Omental fat pad (tissue), 4 donors: Measurements from ENCODE around the gene MLPH. TPM values are rescaled to one million over a fixed set of nuclear protein-coding genes. Genes with fewer than 3 reads are reported as not detected.

Source experiments
- ATAC-seq: fragments of 150-250 bp; one replicate; pipeline ENCODE4 v1.9.1; 2016; ENCODE audit warnings: mild to moderate bottlenecking, moderate library complexity; ENCODE audit not compliant: low FRiP score
- DNase-seq: peaks from one replicate; pipeline ENCODE4 v3.0.0-alpha.2; 2019; ENCODE audit warnings: low spot score
- total RNA-seq, 4 donors: library from RNA; depleted of rRNA; stranded (reverse); fragments of >200 nt; gene quantifications; one replicate each; pipeline ENCODE4 v1.1.0, GENCODE V29; 2016
- TF ChIP-seq, protein P1 (sequence below), 3 donors: fragments of 450-650 bp; IDR thresholded peaks; one replicate each; pipeline ENCODE4 v1.5.1; 2016 to 2017; ENCODE audit warnings: antibody characterized with exemption in 3 of 3, mild to moderate bottlenecking in 3 of 3, moderate library complexity in 2 of 3

Gene MLPH
- total RNA-seq, 4 donors from 2014 or later, result 3.8 to 23.6 (median 6.4) TPM

DNA sequence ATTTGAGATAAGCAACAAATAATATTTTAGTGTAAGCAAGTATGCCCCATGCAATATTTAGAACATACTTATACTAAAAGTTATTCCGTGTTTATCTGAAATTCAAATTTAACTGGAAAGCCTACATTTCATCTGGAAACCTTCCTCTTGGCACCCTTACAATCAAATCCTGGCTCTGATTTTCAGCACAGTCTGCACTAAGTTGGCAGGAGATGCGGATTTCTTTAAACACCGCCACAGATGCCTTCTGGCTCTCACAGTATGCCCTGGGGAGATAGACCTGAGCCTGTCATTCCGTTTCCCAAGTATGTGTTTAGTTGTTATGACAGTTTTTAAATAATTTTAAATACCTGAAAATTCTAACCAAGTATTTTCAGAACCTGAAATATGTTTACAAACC lies 7.3 kb upstream of the MLPH start:
- TF ChIP-seq, protein P1, sequence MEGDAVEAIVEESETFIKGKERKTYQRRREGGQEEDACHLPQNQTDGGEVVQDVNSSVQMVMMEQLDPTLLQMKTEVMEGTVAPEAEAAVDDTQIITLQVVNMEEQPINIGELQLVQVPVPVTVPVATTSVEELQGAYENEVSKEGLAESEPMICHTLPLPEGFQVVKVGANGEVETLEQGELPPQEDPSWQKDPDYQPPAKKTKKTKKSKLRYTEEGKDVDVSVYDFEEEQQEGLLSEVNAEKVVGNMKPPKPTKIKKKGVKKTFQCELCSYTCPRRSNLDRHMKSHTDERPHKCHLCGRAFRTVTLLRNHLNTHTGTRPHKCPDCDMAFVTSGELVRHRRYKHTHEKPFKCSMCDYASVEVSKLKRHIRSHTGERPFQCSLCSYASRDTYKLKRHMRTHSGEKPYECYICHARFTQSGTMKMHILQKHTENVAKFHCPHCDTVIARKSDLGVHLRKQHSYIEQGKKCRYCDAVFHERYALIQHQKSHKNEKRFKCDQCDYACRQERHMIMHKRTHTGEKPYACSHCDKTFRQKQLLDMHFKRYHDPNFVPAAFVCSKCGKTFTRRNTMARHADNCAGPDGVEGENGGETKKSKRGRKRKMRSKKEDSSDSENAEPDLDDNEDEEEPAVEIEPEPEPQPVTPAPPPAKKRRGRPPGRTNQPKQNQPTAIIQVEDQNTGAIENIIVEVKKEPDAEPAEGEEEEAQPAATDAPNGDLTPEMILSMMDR (IDR thresholded peaks at IDR 0.05), result no peak
- no peak for DNase-seq
- no peak for ATAC-seq

DNA sequence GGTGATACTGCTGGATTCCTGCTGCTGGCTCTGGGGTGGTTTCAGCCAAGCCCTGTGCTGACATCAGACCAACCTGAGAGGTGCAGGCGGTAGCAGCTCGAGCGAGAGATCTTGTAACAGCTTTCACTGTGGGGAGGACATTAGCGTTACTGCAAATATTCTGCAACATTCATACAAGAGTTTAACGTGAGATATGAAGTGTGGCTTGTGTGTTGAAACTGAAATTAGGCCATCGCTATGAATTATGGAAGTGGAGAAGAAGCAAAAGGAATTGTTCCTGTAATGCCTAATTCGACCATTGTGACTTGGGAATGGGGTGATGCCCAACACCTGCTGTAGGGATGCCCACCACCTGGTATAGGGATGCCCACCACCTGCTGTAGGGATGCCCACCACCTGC lies 6.5 kb upstream of the MLPH start:
- ATAC-seq (no peak), DNase-seq (no peak)
- TF ChIP-seq, protein P1 (IDR thresholded peaks at IDR 0.05), result no peak

DNA sequence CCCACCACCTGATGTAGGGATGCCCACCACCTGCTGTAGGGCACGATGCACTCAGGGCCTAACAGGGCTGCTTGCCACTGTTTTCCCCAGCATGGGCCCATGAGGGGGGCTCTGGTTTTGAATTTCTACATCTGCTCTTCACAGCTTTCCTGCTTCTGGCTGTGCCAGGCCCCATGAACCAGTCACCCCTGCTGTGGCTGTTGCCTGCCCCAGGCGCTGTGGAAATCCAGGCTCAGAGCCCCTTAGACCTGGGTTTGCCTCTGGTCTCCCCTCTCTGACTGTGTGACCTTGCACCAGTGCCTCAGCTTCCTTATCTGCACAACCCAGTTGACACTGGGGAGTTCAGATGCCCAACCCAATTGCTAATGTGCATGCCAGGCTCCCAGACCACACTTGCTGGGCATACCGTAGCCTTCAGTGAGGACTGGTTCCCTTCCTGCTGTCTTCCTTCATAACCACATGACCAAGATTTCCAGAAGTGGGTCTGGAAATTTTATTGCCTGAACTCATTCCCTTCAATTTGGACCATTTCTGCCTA lies 6.0 kb upstream of the MLPH start:
- DNase-seq (no peak), ATAC-seq (no peak)
- TF ChIP-seq, protein P1 (IDR thresholded peaks at IDR 0.05), result no peak

DNA sequence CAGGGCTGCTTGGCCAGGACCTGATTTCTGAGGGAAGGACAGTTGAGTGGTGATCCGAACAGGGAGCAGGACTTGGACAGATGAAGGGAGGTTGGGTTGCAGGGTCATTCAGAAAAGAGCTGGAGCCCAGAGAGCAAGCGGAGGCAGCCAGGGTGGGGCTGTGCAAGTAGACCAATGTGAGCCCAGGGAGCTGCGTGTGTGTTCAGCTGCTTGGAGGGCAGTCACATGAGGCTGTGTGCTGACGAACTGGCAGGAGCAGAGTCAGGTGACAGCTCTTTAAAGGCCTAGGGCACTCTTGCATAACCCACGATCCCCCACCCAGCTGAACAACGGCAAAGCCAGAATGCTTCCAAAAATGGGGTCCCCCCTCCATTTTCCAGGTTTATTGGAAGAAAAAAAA lies 4.6 kb upstream of the MLPH start:
- DNase-seq (no peak), ATAC-seq (no peak)
- TF ChIP-seq, protein P1 (IDR thresholded peaks at IDR 0.05), result no peak

DNA sequence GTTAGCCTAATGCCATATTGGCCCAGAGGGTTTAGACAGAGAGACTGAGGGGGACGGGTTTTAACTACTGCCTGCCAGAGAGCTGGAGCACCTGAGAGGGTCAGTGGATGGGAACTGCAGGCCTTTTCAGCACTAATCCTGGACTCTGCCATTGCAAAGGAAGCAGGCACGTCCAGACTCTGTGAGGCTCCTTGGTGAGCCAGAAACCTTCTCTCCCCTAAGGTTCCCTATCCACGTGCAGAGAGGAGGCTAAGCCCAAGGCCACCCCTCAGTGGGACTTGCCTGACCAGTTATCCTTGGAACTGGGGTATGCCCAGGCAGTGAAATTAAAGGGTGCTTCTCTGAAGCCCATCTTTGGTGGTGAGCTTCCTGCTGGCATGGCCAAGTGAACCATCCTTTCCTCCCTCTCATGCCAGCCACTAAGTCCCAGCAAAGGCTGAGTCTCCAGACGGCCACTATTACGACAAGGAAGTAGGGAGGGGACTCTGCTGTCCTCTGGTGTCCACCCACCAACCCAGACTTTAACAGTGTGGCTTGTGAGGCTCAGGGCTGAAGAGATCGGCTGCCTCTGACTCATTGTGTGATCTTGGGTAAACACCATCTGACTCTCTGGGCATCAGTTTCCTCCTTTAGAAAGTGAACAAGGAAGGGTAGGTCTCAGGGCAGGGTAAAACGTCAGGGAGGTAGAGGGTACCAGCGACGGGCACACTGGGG lies 3.9 kb upstream of the MLPH start:
- TF ChIP-seq, protein P1 (IDR thresholded peaks at IDR 0.05), result no peak
- no peak for ATAC-seq
- no peak for DNase-seq

DNA sequence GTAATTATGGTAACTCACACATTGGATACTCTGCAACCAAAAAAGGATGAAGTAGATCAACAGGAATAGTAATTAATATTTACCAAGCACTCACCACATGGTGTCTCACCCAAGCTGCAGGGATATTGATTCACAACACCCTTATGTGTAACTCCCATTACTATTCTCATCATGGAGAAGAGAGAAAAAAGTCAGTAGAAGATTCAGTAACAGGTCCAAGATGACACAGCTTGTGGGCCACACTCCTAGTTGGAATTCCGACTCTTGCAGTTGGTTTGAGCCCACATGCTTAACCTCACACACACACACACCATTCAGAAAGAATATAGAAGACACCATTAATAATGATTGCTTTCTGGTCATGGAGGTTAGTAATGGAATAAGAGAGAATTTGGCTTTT lies 1.7 kb upstream of the MLPH start:
- TF ChIP-seq, protein P1 (IDR thresholded peaks at IDR 0.05), result no peak
- DNase-seq (no peak), ATAC-seq (no peak)

DNA sequence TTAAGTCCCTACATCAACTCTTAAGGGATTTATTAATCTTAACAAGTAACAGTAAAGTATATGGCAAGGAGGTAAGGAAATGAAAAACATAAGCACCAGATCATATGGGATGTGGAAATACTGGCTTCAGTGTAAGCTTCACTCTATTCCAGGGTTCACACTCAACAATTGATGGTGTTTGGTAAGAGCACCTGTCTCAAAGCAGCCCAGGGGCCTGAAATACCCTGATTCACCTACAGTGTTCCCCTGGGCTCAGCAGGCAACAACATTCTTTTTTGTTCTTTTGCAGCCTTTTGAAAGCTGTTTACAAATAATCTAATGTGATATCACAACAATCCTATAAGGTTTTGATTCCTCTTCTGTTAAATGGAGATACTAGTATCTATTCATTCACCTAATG lies 1.2 kb upstream of the MLPH start:
- DNase-seq (no peak), ATAC-seq (no peak)
- TF ChIP-seq, protein P1 (IDR thresholded peaks at IDR 0.05), result no peak
